T-helper 2 cell (primary cell): ENCODE results near the gene P3R3URF.
"Not testable (repeated sequence)": the region's sequence is repeated elsewhere in the genome, so short reads cannot be mapped to it uniquely, and the experiment has no call there.

ENCODE experiments used
- DNase-seq, 5 experiments: peaks; one replicate each; pipeline versions ENCODE4 v3.0.0 to v3.0.0-alpha.2; 2012 to 2022
- total RNA-seq, 2 donors: gene quantifications; one replicate each; lab custom pipeline; 2026; lab: John Stamatoyannopoulos, UW

P3R3URF gene
- 0 reads per million in 2 donors for total RNA-seq

- no peak for DNase-seq
Measured at GRCh38 chr1:46176211-46176865, at the start of gene P3R3URF. TSS of gene P3R3URF (minus strand) at chr1:46176488. CDS start at chr1:46176471, 17 bp downstream.

GRCh38 chr1:46224966-46225365 lies 48.7 kb upstream of the P3R3URF start:
- no peak for DNase-seq

GRCh38 chr1:46223472-46223943 lies 47.2 kb upstream of the P3R3URF start:
- peak in 3 of 5 experiments; percentile 34 to 83 (median 44) for DNase-seq

- not testable (repeated sequence) for DNase-seq
Measured at GRCh38 chr1:46223055-46223454, 46.8 kb upstream of the P3R3URF start.

- DNase-seq, result no peak
Measured at GRCh38 chr1:46221749-46222148, 45.5 kb upstream of the P3R3URF start.

- DNase-seq, result peak in 1 of 5 experiments; percentile 14
Measured at GRCh38 chr1:46220808-46221207, 44.5 kb upstream of the P3R3URF start.

GRCh38 chr1:46219551-46220520 lies 43.5 kb upstream of the P3R3URF start:
- DNase-seq, result no peak

GRCh38 chr1:46218443-46218842 lies 42.2 kb upstream of the P3R3URF start:
- DNase-seq, result no peak

- no peak for DNase-seq
Measured at GRCh38 chr1:46215504-46215903, 39.2 kb upstream of the P3R3URF start.

GRCh38 chr1:46211051-46211450 lies 34.8 kb upstream of the P3R3URF start:
- no peak for DNase-seq

GRCh38 chr1:46210561-46210960 lies 34.3 kb upstream of the P3R3URF start:
- no peak for DNase-seq

GRCh38 chr1:46206399-46206798 lies 30.1 kb upstream of the P3R3URF start:
- DNase-seq, result no peak

GRCh38 chr1:46205791-46206190 lies 29.5 kb upstream of the P3R3URF start:
- no peak for DNase-seq

- no peak for DNase-seq
Measured at GRCh38 chr1:46205141-46205540, 28.9 kb upstream of the P3R3URF start.

GRCh38 chr1:46204406-46204742 lies 28.1 kb upstream of the P3R3URF start:
- DNase-seq, result no peak

GRCh38 chr1:46203738-46204405 lies 27.6 kb upstream of the P3R3URF start:
- no peak for DNase-seq

GRCh38 chr1:46199233-46199749 lies 23.0 kb upstream of the P3R3URF start:
- DNase-seq, result no peak

- peak; percentile 58 to 89 (median 63) for DNase-seq
Measured at GRCh38 chr1:46197964-46198811, 21.9 kb upstream of the P3R3URF start, which contains the start of gene POMGNT1. TSS of gene POMGNT1 (minus strand) at chr1:46198434. CDS start at chr1:46197821, 613 bp downstream.

GRCh38 chr1:46197560-46197963 lies 21.3 kb upstream of the P3R3URF start:
- no peak for DNase-seq

- no peak for DNase-seq
Measured at GRCh38 chr1:46196609-46197008, 20.3 kb upstream of the P3R3URF start.

- DNase-seq, result no peak
Measured at GRCh38 chr1:46194641-46195193, 18.4 kb upstream of the P3R3URF start.
